GM19035 (cell line): Measurements from ENCODE around the gene NR5A2.
A peak's percentile ranks its signal among the peaks of the same experiment; 100 is the strongest.

Experiments used
- ATAC-seq: cut with Tn5 transposase; IDR thresholded peaks from one replicate; pipeline ENCODE4 v1.9.1; 2021; ENCODE audit not compliant: unreplicated experiment

NR5A2 gene

DNA sequence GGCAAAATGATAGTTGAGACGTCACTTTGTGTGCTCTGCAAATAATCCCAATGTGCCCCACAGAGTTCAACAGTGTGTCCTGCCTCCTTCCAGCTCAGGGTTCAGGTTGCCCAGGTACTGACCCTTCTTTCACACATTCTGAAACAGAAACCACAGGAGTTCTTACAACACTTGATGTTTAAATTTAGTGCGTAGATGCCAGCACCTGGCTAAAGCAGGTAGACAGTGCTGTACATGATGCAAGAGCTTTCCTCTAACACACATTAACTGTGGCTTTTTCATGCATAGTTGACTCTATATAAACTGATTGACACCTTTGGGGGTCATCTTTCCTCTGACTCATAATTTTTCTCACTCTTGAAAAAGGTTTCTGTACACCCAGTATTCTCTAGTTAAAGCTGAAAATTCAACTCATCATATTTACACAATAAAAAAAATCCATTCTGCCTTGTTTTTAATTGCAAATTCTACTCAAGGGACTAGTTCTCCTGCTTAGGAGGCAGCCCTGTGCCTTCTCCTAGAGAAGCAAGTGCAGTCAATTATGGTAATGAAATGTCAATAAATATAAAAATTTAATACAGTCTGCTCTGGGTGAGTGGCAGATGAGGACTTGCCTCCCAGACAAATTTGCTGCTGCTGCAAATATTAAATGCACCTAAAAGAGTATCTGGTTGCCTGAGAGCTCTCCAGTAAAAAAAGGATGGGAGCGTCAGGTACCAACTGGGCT, 91.4 kb downstream of the NR5A2 start:
- no peak for ATAC-seq

DNA sequence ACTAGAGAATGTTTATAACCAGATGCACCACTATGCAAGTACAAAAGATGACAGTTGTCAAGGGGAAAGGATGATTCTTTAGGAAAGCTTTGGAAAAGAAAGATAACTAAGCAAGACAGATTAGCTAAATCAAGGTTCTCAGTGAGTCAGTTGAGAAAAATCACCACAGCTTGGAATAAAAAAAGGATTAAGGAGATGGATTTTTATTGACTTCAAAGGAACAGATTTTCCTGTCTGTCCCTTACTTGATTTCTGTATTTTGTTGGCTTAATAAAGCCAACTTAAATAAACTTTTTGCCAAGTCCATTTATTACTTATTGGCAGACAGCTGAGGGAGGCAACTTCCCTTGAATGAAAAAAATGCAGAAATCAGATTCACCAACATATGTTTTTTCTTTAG, 93.9 kb downstream of the NR5A2 start:
- no peak for ATAC-seq

DNA sequence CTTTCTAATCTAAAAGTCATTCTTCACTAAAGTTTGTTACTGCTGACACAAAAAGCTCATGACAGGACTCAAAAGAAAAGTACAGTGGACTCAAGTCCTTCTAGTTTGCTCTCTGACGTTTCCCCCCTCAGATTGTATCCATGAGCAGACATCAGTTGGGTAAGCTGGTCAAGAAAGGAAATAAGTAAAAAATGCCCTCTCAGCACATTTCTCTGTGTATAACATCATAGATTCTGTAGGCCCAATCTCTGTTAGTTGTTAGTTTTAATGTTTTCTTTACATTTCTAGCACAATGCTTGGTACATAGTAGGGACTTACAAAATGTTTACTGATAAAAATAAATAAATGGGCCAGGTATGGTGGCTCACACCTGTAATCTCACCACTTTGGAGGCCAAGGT, 96.8 kb downstream of the NR5A2 start:
- ATAC-seq: no peak

DNA sequence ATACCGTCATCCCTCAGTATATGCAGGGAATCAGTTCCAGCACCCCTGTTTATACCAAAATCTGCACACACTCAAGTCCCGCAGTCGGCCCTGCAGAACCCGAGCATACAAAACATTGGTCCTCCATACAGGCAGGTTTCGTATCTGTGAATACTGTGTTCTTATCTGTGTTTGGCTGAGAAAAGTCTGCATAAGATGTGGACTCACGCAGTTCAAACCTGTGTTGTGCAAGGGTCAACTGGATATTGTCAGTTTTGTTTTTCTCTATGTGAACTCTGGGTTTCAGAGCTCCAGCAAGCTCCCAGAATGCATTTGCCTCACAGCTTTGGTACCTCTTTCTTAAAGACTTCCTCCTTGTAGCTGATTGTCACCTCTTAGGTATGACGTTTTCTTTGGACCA, 100.6 kb downstream of the NR5A2 start:
- ATAC-seq: no peak

DNA sequence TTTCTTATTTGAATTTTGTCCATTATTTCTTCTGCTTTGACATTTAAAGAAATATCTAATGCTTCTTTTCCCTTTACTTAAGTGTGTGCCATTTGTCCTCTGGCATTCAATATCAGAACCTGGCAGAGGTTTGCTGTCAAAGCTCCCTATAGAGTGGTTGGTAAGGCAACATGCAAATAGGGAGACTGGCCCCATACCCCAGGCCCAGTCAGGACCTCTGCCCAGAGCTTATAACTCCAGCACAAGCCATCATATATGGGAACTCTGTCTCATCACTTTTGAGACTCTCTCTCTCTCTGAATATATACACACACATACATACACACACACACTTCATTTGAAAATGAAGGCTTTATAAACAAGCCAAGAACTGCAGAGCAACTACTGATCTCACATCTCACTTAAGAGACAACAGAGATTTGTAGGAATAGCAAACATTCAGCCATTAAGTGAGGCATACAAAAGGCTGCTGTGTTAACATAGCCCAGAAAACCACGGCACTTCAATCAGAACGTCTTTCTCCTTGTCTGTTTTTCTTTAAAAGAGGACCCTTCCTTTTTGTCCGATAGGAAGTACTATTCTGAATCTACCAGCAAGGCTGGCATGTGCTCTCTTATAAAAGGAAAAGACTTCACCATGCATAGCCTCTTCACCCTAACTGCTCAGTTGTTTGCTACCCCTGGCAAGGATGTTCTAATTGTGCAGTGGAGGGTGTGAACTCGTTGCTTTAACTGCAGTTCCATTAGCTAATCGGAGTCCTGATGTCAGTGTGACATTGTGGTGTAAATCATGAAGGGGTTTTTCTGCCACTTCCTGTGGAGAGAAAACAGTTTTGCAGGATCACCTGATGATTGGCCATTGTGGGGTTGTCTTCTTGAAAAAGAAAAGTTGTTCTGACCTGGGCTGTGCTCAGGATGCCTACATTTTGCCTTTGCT, 101.7 kb downstream of the NR5A2 start:
- no peak for ATAC-seq

DNA sequence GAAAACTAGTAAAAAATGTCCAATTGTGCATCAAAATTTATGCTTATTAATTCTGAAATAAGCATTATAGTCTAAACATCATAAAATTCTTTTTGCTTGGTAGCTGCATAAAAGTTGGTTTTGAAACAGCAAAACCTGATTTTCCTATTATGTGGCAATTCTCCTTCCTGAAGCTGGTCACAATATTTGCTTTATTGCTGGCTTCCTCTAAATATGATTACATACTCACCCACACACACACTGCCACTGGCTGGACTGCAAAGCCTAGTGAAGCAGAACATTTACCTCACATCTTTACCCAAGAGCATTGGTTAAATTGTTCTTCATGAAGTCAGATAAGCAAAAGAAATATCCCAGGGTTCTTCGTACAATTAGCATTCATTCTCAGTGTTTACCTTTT, 103.0 kb downstream of the NR5A2 start:
- no peak for ATAC-seq

DNA sequence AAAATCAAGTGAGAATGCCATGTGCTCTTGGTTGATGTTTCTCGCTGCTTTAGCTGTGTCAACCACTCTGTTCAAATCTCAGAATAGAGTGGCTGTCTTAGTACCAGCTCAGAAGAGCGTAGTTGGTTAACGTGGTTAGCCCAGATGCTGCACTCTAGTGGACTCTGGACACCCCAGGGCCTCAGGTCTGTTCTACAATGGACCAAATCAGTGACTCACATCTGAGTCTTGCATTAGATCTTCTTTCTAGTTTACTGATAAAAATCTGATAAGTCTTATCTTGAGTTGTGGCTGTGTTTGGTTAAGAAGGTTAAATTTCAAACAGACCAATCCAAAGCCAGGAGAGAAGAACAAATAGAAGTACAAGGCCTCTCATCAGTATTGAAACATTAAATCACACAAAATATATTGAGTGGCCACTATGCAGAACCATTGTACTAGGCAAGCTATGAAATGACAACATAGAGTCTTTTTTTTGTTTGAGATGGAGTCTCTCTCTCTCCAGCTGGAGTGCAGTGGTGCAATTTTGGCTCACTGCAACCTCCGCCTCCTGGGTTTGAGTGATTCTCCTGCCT, 104.1 kb downstream of the NR5A2 start:
- no peak for ATAC-seq

DNA sequence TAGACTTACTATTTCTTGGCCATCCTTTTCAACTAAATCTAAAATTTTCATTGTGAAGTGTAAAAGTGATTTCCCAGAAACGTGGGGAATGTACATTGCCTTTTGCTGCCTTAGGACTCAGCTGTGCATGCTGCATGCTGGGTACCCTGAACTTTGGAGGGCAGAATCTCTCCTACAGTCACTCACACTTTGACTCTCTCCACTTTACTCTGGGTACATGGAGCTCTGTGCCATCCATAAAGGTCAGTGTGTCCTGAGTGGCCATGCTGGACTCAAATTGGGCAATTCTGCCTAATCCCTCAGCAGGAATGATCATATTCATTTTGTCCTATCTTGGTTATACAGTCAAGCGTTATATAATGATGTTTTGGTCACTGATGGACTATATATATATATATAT, 105.6 kb downstream of the NR5A2 start:
- no peak for ATAC-seq

DNA sequence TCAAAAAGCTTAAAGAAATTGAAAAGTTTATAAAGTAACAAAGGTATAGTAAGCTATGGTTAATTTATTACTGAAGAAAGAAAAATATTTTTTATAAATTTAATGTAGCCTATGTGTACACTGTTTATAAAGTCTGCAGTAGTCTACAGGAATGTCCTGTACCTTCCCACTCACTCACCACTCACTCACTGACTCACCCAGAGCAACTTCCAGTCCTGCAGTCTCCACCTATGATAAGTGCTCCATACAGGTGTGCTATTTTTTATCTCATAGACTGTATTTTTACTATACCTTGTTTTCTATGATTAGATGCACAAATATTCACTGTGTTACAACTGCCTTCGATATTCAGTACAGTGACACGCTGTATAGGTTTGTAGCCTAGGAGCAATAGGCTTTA, 106.6 kb downstream of the NR5A2 start:
- ATAC-seq: no peak

DNA sequence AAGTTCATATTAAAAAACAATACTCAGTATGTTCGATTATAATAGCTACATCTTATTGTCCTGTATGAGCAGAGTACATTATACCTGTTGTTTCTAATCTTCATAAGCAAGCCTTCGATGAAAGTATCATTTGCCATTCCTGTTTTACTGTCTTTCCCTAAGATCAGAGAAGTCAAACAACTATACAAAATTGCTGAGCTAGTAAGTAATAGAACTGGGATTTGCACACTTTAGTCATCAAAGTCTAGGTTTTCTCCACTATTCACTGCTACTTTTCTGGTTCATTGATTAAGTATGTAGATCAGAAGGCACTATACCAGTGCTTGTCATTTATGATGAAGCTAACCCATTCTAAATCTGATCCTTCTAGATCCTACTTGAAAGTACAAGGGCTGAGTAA, 108.9 kb downstream of the NR5A2 start:
- ATAC-seq: no peak

DNA sequence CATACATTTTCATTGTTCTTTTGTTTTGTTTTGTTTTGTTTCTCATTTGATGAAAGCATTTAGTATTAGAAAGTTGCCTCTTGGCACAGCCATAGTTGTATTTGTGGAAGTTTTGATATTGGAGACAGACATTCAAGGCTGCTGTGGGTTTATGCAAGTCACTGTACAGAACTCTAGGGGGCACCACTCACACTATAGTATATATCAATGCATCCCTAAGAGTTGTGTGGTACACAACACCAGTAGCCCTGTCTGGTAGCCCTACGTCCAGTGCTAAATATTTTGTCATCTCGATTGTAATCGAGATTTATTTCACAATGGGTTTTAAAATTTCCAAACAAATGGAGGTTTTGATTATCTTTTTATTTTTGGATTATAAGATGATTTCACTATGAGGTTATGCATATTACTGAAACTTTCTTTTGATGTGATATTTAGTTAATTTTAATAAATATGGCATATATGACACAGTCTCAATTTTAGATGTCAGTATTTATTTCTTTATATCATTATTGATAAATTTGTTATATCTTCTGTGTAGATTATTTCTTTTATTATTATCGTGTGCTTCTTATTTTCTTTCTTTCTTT, 112.2 kb downstream of the NR5A2 start:
- peak; percentile 96 for ATAC-seq

DNA sequence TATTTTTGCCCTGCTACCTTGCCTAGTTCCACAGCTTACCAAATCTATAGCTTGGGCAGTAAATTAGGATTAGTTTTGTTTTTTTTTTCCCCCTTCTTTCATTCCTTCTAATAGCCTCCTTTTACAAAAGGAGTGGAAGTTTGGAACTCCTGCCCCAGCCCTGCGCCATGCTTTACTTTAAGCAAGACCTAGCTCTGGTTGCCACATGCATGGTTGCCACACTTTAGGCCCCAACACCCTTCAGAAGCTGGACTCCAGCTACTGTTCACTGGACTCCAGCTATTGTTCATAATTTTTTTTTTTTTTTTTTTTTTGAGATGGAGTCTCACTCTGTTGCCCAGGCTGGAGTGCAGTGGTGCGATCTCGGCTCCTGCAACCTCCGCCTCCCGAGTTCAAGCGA, 115.8 kb downstream of the NR5A2 start:
- no peak for ATAC-seq

DNA sequence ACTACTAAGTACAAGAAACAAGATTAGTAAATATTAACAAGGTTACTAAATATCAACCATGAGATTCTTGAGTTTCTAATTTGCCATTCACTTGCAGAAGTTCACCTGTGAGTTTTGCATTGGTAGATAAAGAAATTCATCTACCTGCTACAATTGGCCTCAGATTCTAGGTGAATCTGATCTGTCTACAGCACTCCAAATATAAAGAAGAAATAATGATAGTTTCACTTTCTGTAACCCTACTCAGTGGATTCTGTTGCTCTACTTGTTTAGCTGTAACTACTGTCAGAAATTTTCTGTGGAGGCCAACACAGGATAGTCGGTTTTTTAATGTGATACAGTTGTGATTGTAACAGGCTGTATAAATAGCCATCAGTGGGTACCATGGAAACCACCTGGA, 118.6 kb downstream of the NR5A2 start:
- no peak for ATAC-seq

DNA sequence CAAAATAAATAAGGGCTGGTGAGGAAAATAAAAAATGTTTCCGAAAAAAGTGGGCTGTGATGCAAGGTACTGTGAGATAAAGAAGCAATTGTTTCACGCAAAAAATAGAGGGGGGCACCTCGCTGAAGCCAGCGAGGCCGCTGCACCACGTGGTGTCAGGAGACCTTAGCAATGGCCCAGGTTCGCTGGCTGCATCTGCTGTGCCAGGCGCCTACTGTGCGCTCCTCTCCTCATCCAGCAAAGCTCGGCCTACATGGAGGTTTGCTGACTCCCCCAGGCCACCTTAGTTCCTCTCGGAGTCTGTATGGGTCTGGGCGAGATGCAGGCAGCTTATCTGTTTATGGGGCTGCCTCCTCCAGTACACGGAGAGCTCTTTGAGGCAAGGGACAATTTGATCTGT, 119.6 kb downstream of the NR5A2 start:
- no peak for ATAC-seq

DNA sequence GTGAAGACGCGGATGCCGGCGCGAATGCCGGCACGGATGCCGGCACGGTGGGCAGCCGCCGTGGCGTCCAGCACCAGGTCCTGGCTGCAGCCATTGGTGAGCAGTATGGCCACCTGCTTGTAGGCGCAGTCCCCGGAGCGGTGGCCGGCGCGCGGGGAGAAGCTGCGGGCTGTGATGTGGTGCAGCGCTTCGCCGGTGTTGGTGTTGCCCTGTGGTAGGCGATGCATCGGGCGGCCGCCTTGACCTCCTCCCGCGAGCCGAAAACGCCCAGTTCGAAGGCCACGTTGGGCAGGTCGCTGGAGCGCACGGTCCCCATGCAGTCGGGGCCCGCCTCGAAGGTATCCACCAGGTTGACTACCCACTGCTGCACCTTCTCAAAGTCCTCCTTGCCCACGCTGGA, 120.2 kb downstream of the NR5A2 start:
- no peak for ATAC-seq

DNA sequence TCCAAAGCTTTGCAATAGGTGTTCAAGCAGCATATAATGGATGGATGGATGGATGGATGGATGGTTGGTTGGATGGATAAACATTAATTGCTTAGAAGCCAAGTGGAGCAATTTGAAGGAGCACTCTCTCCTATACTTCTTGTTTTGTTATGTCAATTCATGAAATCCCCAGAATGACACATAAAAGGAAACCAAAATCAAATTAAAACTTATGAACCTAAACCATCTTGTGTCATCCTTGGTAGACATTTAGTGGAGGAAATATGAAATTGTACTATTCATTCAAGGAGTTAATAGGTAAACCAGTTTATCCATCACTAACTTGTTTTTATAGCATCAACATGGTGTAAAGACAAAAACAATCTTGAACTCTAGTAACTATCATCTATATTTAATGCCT, 122.5 kb downstream of the NR5A2 start:
- ATAC-seq: no peak

DNA sequence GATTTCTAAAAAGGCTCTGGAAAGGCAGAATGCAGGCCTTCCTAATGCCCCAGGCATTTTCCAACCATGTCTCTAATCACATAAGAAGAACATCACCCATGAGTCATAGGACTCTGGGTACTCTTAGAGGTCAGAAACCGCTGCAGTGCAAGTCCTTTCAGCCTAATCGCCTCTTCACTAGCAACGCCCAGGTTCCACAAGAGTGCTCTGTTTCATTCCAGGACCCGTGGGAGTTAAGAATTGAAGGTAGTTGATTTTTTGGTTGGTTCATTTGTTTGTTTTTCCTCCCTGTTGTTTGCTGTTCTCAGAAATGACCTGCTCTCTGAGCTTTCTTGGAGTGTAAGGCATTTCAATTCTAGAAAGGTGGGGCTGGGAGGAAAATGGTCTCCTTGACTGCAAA, 123.2 kb downstream of the NR5A2 start:
- ATAC-seq: peak; percentile 33

DNA sequence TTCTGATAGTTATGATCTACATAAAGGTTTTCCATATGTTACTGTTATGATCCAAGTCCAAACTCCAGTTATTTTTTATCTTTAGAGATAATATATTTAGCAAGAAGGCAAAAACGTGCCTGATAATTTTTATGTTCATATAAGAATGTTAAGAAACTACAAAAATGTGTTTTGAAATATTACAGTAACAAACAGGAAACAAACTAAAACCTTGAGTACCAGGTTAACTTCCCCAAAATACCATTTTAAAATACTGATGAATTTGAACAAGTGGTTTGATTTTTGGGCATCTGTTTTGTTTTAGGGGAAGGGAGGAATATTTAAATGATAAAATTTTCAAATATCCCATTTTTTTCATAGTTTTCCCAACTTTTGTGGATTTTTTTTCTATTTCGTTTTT, 124.8 kb downstream of the NR5A2 start:
- no peak for ATAC-seq

DNA sequence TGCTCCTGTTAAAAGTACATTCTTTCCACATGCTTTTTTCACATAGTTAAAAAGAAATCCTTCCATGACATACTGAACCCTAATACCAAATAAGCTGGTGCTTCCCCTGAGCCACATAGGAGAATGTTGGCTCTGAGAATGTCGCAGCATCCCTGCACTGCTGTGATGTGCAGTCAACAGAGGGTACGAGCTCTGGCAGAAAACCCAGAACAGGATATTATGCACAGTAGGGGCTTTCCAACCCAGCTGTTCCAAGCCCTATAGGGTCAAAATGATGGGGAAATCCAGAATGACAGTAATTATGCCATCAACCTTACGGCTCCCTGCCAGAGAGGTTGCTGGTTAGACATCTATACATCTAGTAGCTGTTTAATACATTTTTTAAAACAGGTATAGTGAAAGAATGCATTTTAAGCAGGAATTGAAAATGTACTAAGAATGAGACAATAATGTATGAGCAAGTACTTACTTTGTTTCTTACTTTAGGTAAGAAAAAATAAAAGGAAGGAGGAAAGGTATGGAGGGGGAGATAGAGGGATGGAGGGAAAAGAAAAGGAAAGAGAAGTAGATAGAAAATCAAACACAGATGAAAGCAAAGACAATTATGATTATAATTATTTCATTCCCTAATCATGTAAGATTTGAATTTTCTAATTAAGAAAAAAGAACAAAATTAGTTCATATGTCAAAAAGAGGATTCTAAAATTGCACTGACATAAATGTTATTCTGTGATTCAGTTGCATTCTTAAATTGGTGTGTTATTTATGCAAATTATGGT, 126.0 kb downstream of the NR5A2 start:
- ATAC-seq: peak; percentile 55

DNA sequence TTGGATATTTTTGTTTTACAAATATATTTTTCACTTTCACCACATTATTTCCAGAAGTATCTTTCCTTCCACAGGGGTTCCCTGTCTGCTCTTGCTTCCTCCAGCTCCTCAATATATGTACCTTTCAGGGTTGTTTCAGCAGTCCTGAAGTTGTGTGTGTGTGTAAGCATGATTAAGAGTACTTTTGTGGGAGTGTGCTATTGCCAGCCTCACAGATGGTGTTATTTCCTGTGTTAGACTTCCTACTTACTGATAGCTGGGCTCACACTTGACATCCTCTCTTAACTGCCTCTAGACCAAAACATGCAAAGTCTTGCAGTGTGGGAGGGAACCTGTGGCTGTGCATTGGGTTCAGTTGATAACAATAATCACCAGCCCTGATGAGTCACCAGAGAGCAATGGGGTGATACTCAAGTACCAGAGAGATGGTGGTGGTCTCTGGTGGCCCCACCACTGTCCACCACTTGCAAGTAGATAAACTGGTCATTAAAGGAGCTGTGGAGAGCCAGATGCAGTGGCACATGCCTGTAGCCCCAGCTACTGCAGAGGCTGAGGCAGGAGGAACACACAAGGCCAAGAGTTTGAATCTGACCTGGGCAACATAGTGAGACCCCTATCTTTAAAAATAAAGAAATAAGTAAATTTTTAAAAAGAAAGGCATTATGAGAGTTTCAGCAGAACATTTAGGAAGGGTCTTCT, 126.7 kb downstream of the NR5A2 start:
- ATAC-seq: peak; percentile 94
